Neuron (in vitro differentiated cells): ENCODE measurements around the gene TCF4.

Source experiments
- H2AFZ ChIP-seq: one replicate; pipeline ENCODE4 v1.6.1; 2013; ENCODE audit warnings: low read depth, mild to moderate bottlenecking, inconsistent platforms, low read length, moderate library complexity
- H3K27me3 ChIP-seq: one replicate; pipeline ENCODE4 v1.6.1; 2013; ENCODE audit warnings: low read length; ENCODE audit not compliant: insufficient read depth
- H3K36me3 ChIP-seq: one replicate; pipeline ENCODE4 v1.6.1; 2013; ENCODE audit warnings: low read length; ENCODE audit not compliant: insufficient read depth
- H3K4me1 ChIP-seq: one replicate; pipeline ENCODE4 v1.6.1; 2013; ENCODE audit warnings: low read length; ENCODE audit not compliant: insufficient read depth
- H3K4me3 ChIP-seq: 2 replicates; pipeline ENCODE4 v1.5.1; 2013; ENCODE audit warnings: mild to moderate bottlenecking, low read length, moderate library complexity
- H3K9me3 ChIP-seq: one replicate; pipeline ENCODE4 v1.6.1; 2013; ENCODE audit warnings: low read length

TCF4 gene

DNA sequence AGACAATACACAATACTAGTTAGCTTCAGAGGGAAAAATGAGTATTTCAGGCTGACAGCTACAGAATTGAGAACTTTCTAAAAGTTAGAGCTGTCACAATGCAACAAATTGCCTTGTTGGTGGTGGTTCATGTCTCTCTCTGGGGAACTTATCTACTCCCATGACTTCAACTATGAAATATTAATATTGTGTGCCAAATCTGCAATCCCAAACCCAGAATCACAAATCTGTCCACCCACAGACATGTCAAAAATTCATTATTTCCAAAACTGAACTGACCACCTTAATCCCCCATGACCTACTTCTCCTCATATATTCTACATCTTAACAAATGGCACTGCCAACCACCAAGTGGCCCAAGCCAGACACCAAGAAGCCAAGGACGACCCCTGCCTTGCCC, 143.5 kb downstream of the TCF4 start:
- peaks cover 5% of the 10 kb centered on the region for H3K9me3 ChIP-seq
- no peaks in the 10 kb centered on the region for H3K4me1 ChIP-seq
- no peaks in the 10 kb centered on the region for H3K27me3 ChIP-seq
- H2AFZ ChIP-seq: no peak overlapping the region
- no peaks in the 10 kb centered on the region for H3K36me3 ChIP-seq
- H3K4me3 ChIP-seq: no peak overlapping the region

DNA sequence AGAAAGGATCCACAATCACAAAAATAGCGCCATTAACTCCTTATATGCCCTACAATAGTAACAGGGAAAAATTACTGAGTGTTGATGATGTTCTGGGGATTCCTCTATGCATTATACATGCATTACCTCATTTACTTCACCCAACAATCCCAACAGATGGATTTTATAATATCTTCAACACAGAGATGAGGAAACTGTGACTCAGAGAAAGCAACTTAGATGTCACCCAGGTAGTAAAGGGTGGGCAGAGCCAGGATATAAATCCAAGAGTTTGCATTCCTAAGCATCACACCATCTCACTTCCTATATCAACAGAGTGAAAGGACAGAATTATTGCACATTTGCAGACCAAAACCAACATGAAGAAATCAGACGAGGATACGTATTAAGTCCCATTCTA, 144.2 kb downstream of the TCF4 start:
- H2AFZ ChIP-seq: no peak overlapping the region
- peaks cover 7% of the 10 kb centered on the region for H3K4me1 ChIP-seq
- no peak overlapping the region for H3K4me3 ChIP-seq
- H3K27me3 ChIP-seq: no peaks in the 10 kb centered on the region
- peaks cover 5% of the 10 kb centered on the region for H3K9me3 ChIP-seq
- H3K36me3 ChIP-seq: no peaks in the 10 kb centered on the region

DNA sequence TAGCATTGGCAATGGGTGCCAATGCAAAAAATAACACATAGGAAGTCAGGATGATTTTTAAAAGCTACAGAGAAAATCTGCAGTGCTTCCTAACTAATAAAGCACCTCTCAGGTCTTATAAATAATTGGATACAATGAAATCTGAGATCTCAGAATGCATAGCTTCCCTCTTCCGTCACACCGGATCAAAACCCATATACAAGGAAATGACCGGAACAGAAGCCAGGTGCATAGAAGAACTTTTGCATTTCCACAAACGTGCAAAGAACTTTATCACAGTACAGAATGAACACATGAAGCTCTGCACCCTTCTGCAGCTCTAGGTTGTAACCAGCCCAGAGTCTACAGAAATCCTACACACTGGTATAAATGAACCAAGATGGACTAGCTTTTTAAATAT, 145.4 kb downstream of the TCF4 start:
- H3K4me3 ChIP-seq: no peak overlapping the region
- peaks cover 5% of the 10 kb centered on the region for H3K9me3 ChIP-seq
- peaks cover 9% of the 10 kb centered on the region for H3K4me1 ChIP-seq
- no peak overlapping the region for H2AFZ ChIP-seq
- H3K27me3 ChIP-seq: no peaks in the 10 kb centered on the region
- H3K36me3 ChIP-seq: no peaks in the 10 kb centered on the region

DNA sequence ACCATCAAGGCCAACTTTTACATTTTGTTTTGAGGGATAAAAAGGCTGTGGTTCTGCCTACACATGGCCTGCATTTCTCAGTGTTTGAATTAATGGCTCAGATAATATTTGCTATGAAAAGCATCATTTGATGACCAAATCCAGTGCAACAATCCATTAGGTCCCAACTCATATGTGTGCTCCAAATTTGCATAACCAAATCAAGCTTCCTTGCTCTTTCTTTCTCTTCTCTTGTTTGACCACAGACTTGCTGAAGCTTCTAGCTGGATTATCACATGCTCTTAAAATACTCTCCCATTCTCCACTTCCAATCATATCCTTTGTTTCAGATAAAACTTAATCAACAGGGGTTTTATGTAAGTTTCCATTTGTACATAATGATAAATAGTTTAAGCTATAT, 147.0 kb downstream of the TCF4 start:
- H3K4me1 ChIP-seq: peaks cover 9% of the 10 kb centered on the region
- H3K36me3 ChIP-seq: no peaks in the 10 kb centered on the region
- no peak overlapping the region for H3K4me3 ChIP-seq
- H3K27me3 ChIP-seq: no peaks in the 10 kb centered on the region
- H3K9me3 ChIP-seq: peaks cover 3% of the 10 kb centered on the region
- no peak overlapping the region for H2AFZ ChIP-seq

DNA sequence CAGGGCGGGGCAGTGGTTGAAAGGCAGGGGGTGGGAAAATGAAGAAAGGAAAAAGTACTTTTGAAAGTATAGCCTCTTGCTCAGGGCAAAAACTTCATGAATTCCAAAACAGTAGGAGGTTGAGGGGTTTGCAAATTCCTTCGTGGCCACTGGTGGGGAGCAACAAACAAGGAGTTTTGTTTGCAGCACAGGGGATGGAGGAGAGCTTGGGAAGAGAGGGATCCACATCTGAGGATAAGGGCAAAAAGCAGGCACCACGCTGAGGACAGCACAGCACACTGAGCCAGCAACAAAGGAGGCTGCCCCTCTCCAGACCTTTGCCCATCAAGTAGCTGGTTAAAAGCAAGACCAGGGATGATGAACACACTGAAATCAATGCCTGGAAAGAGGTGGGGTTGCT, 148.9 kb downstream of the TCF4 start:
- H3K4me3 ChIP-seq: no peak overlapping the region
- H3K36me3 ChIP-seq: no peaks in the 10 kb centered on the region
- peaks cover 9% of the 10 kb centered on the region for H3K4me1 ChIP-seq

DNA sequence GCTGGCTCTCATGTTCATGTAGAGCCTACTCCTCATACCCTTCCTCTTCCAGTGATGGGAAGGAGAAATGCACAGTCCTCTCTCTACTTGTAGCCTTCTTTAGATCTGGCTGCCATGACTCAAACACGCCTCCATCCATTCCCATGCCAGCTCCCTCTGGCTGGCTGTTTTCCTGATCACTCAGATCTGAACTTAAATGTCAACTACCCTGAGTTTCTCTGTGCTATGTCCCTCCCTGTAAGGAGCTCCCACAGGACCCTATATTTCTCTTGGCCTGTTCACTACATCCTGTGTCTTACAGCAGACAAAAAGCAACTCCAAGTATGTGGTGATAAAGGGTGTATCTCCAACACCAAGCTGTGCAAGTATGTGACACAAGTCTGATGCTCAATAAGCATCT, 152.4 kb downstream of the TCF4 start:
- H3K4me1 ChIP-seq: peaks cover 11% of the 10 kb centered on the region
- no peaks in the 10 kb centered on the region for H3K36me3 ChIP-seq
- no peaks in the 10 kb centered on the region for H3K9me3 ChIP-seq
- H3K4me3 ChIP-seq: no peak overlapping the region
- no peaks in the 10 kb centered on the region for H3K27me3 ChIP-seq
- H2AFZ ChIP-seq: no peak overlapping the region

More for the DNA sequence above, 148.9 kb downstream of the TCF4 start:
- no peaks in the 10 kb centered on the region for H3K27me3 ChIP-seq
- H3K9me3 ChIP-seq: no peaks in the 10 kb centered on the region
- H2AFZ ChIP-seq: no peak overlapping the region

DNA sequence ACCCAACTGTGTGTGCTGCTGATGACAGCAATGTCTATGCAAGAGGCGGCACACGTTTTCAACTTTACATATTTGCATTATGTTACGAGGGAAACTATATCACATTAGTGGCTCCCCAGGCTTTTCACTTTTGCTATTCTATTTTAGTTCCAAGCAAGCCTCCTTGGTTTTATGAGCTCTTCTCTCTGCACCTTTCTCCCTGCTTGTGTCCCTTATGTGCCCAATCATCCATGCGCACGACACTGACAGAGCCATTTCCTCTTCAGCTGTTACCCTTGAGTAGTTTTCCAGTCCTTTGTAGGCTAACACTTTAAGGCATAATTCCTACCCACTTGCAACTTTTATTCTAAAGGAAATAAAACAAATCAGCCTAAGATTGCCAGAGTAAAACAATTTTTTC, 154.3 kb downstream of the TCF4 start:
- Histone ChIP-seq H3K9me3 (no peaks in the 10 kb centered on the region), H3K27me3 (no peaks in the 10 kb centered on the region), H3K36me3 (no peaks in the 10 kb centered on the region), H2AFZ (no peak overlapping the region), H3K4me3 (no peak overlapping the region), H3K4me1 (peaks cover 11% of the 10 kb centered on the region)

DNA sequence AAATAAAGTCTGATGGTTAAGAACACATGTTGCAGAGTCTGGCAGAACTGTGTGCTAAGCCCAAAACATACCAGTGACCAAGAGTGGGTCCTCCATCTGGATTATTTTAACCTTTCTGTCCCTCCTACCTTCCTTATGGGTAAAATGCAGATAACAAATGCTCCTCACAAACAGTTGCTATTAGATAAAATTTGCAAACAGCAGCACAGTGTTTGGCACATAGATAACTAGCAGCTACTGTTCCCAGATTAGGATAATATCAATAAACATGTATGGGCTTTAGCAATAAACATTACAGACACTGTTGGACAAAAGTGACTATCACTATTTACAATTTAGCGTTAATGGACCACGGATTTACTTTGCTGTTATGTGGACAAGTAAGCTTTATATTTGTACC, 154.9 kb downstream of the TCF4 start:
- peaks cover 11% of the 10 kb centered on the region for H3K4me1 ChIP-seq

DNA sequence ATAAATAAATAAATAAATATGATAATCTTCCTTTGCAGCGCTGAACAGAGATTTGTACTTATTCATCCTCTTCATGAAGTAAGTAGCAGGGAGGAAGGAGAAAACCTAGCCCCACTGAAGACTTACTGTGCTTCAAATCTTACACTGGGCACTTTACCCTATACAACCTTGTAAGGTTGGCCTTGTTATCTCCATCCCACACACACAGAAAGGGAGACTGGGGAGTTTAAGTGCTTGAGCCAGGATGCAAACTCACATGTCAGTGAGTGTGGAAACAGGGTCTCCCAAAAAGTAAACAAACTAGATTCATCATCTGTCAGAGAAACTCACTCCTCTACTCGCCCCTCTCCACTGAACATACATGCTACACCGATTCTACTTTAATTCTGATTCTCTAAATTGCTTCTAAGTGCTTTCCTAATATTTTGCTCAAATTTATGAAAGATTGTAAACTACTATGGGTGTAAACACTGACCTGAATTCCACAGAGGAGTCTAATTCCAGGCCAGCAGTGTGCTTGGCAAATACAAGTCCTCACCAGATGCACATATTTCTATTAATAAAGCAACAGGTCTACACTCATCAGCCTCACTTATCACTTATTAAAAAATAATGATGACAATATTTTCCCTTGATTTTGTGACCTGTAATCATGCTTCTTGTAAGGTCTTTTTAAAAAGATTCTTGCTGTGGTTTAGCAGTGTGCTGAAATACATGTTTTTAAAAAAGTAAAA, 155.5 kb downstream of the TCF4 start:
- Histone ChIP-seq H2AFZ (no peak overlapping the region), H3K9me3 (no peaks in the 10 kb centered on the region), H3K4me3 (no peak overlapping the region), H3K36me3 (no peaks in the 10 kb centered on the region), H3K4me1 (peaks cover 11% of the 10 kb centered on the region), H3K27me3 (no peaks in the 10 kb centered on the region)

More for the DNA sequence above, 154.9 kb downstream of the TCF4 start:
- H3K36me3 ChIP-seq: no peaks in the 10 kb centered on the region
- H3K4me3 ChIP-seq: no peak overlapping the region
- no peaks in the 10 kb centered on the region for H3K9me3 ChIP-seq
- no peak overlapping the region for H2AFZ ChIP-seq
- H3K27me3 ChIP-seq: no peaks in the 10 kb centered on the region

DNA sequence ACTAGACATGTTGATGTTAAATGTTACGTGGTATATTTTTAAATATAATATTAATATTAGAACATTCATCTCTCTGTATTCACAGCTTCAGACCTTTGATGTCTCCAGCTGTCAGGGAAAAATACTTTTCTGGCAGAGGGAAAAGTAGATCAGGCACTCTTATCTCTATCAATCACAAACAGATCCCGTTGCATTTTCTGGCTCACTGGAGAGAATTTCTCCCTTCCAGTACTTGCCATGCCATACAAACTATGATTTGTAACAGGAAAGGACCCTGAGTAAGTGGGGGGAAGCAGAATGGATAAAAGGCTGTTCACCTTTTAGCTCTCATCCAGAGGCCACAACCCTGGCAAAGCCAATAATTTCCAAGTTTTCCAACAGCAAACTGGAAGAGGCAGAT, 158.0 kb downstream of the TCF4 start:
- H3K4me1 ChIP-seq: peaks cover 11% of the 10 kb centered on the region
- H3K9me3 ChIP-seq: no peaks in the 10 kb centered on the region
- H3K4me3 ChIP-seq: no peak overlapping the region
- H2AFZ ChIP-seq: no peak overlapping the region
- no peaks in the 10 kb centered on the region for H3K36me3 ChIP-seq
- H3K27me3 ChIP-seq: no peaks in the 10 kb centered on the region

DNA sequence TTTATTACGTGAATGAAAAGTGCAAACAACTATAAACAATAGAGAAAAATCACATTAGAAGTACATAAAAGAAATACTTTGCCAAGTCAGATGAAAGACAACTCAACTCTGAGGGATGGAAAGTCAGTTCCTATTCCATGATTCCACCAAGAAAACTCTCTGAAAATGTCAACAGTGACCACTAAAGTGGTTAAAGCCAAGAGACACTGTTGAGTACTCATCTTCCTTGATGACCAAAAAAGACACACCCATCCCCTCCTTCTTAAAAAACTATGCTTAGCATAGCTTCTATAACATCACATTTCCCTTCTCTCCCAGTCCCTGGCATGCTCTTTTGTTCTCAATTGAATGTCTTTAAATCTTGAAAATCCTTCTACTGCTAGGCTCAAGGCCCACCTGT, 160.0 kb downstream of the TCF4 start:
- Histone ChIP-seq H3K4me1 (peaks cover 13% of the 10 kb centered on the region), H3K9me3 (no peaks in the 10 kb centered on the region), H3K27me3 (no peaks in the 10 kb centered on the region), H3K4me3 (no peak overlapping the region), H2AFZ (no peak overlapping the region), H3K36me3 (no peaks in the 10 kb centered on the region)

DNA sequence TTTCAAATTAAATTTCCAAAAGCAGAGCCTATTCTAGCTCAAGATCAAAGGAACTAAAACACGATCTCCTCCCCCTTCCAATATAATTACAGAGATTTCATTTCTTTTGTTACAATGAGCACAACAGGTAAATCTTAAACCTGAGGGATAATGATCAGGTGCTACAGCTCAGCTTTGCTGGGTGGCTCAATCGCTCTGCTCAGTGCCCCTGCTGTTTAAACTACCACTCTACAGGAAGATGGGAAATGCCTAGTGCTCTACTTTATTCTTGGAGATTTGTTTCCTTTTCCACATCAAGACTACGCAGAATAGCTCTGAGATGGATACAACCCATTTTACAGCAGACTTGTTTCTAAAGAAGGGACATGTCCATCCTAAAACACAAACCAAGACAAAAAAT, 162.3 kb downstream of the TCF4 start:
- no peaks in the 10 kb centered on the region for H3K36me3 ChIP-seq
- no peak overlapping the region for H2AFZ ChIP-seq
- H3K4me3 ChIP-seq: no peak overlapping the region
- no peaks in the 10 kb centered on the region for H3K9me3 ChIP-seq
- H3K4me1 ChIP-seq: peaks cover 13% of the 10 kb centered on the region
- no peaks in the 10 kb centered on the region for H3K27me3 ChIP-seq

DNA sequence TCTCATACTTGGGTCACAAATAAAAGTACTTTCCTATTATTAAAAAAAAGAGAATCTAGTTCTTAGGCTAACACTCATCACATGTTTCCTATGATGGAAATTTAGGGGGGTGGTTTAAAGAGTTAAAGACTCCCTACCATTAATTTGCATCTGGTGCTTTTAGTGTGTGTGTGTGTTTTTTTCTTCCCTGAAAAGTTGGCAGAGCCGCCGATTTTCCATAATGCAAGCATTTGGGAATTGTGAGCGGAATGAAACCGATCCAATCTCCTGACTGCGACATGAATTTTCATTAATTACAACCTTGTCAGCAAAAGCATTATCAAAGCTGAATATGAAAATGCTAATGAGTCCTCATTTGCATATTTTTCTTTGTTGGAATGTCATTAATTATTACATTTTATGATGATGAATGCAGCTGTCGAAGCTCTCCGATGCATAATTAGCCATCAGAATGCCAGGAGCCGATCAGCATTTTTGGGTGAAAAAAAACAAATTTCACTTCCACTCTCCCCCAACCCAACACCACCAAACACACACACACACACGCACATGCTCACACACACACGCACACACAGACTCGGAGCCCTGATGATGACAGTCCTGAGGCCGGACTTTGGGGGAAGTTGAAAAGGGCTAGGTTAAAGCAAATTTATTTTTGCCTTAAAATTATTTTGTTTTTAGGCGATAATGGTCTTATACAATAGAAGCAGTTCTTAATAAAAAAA, 165.4 kb downstream of the TCF4 start:
- Histone ChIP-seq H2AFZ (no peak overlapping the region), H3K9me3 (no peaks in the 10 kb centered on the region), H3K36me3 (no peaks in the 10 kb centered on the region), H3K27me3 (no peaks in the 10 kb centered on the region), H3K4me3 (no peak overlapping the region), H3K4me1 (peaks cover 4% of the 10 kb centered on the region)
